Kidney (tissue), 14 donors: ENCODE data around the gene TFRC. TPM values are rescaled to one million over a fixed set of nuclear protein-coding genes. Genes with fewer than 3 reads are reported as not detected.

Experiments
- DNase-seq, 5 donors: peaks; one replicate each; pipeline ENCODE4 v3.0.0-alpha.2; 2013 to 2020
- FAIRE-seq: peaks from 2 replicates; lab custom pipeline; 2012; peaks lifted over from hg19 to GRCh38; lab: Jason Lieb, UNC
- H3K27ac ChIP-seq, 2 donors: one replicate each; pipeline ENCODE4 v1.7.0; 2013; ENCODE audit warnings: low read depth in 2 of 2, low read length in 2 of 2, inconsistent platforms in 1 of 2
- H3K27me3 ChIP-seq: one replicate; pipeline ENCODE4 v1.7.1; 2013; ENCODE audit warnings: low read length, inconsistent platforms; ENCODE audit not compliant: control insufficient read depth, insufficient read depth
- H3K36me3 ChIP-seq, 3 donors: one replicate each; pipeline versions ENCODE4 v1.7.0 to v1.7.1; 2013; ENCODE audit warnings: low read length in 3 of 3, control low read depth in 1 of 3, inconsistent platforms in 1 of 3; ENCODE audit not compliant: insufficient read depth in 3 of 3, control insufficient read depth in 2 of 3
- H3K4me1 ChIP-seq, 3 donors: one replicate each; pipeline versions ENCODE4 v1.7.0 to v1.7.1; 2013; ENCODE audit warnings: low read length in 3 of 3, inconsistent platforms in 1 of 3, low read depth in 1 of 3; ENCODE audit not compliant: control insufficient read depth in 2 of 3, insufficient read depth in 2 of 3
- H3K4me3 ChIP-seq, 3 donors: one replicate each; pipeline versions ENCODE4 v1.7.0 to v1.8.1; 2013; ENCODE audit warnings: low read length in 3 of 3, control low read depth in 1 of 3, inconsistent platforms in 1 of 3
- H3K9ac ChIP-seq, 3 donors: one replicate each; pipeline versions ENCODE4 v1.7.0 to v1.7.1; 2013; ENCODE audit warnings: low read length in 3 of 3, control low read depth in 1 of 3, inconsistent platforms in 1 of 3
- H3K9me3 ChIP-seq, 3 donors: one replicate each; pipeline versions ENCODE4 v1.7.0 to v1.7.1; 2013; ENCODE audit warnings: low read length in 3 of 3, control low read depth in 1 of 3, inconsistent platforms in 1 of 3; ENCODE audit not compliant: control insufficient read depth in 2 of 3, insufficient read depth in 1 of 3
- CTCF ChIP-seq: IDR thresholded peaks from 3 replicates; pipeline ENCODE4 v1.5.1; 2012; ENCODE audit warnings: mild to moderate bottlenecking, moderate library complexity, borderline replicate concordance; ENCODE audit not compliant: insufficient read depth; ENCODE audit errors: extremely low read depth
- intact Hi-C: fragments of 100-400 bp; cut with DNase I; formaldehyde crosslinking; loops from one replicate; pipeline ENCODE4 v1.11.1; 2022
- polyA plus RNA-seq: library from polyadenylated mRNA; stranded (reverse); fragments of 350-450 nt; fragmentation: Illumina TruSeq; extraction: RNeasy Lipid Tissue Mini Kit (QIAGEN cat#74804); gene quantifications from one replicate; pipeline ENCODE4 v1.2.3, GENCODE V29; 2014; ENCODE audit warnings: low read depth, low replicate concordance; ENCODE audit not compliant: insufficient read depth
- total RNA-seq: library from RNA; stranded (reverse); fragmentation: NEBNext Ultra II Directional; extraction: Animal tissue kit (Norgen Biotek cat#: 25700); gene quantifications from one replicate; pipeline ENCODE4 v1.2.1, GENCODE V29; 2021
- donor health status: control.
- donor health status: control.
- donor health status: control.
- donor health status: control.
- donor health status: control.
- donor health status: DM: yes; HTN: yes; CAD: no.
- donor health status: Normal renal cell carcinoma (clear cell type).

Gene TFRC
- total and polyA plus RNA-seq, 2 donors from 2014 or later = 23.7 to 61.1 TPM

GRCh38 chr3:196016485-196016884, 65.4 kb downstream of the TFRC start:
- no peak overlapping the region for H3K4me3 ChIP-seq
- H3K27ac ChIP-seq = no peak overlapping the region
- H3K9ac ChIP-seq = no peak overlapping the region
- H3K36me3 ChIP-seq = no peaks in the 10 kb centered on the region
- peak in 3 of 5 donors; percentile 24 to 49 (median 49) for DNase-seq
- intact Hi-C loops = no loop called here
- no peak for TF ChIP-seq CTCF
- H3K4me1 ChIP-seq = no peaks in the 10 kb centered on the region
- peaks cover 0 to 2% (median 0%) of the 10 kb centered on the region in 3 donors for H3K9me3 ChIP-seq
- no peak for FAIRE-seq
- no peaks in the 10 kb centered on the region for H3K27me3 ChIP-seq

- intact Hi-C loops = no loop called here
- H3K9ac ChIP-seq = no peak overlapping the region
- H3K9me3 ChIP-seq = peaks cover 0 to 6% (median 0%) of the 10 kb centered on the region in 3 donors
- no peak for DNase-seq
- TF ChIP-seq CTCF = no peak
- H3K27ac ChIP-seq = no peak overlapping the region
- no peaks in the 10 kb centered on the region for H3K36me3 ChIP-seq
- H3K4me3 ChIP-seq = no peak overlapping the region
- no peak for FAIRE-seq
- H3K27me3 ChIP-seq = no peaks in the 10 kb centered on the region
- no peaks in the 10 kb centered on the region for H3K4me1 ChIP-seq
Observed at GRCh38 chr3:196016059-196016458, 65.8 kb downstream of the TFRC start.

GRCh38 chr3:196013587-196014487, 68.1 kb downstream of the TFRC start:
- Histone ChIP-seq H3K36me3 (no peaks in the 10 kb centered on the region), H3K4me3 (no peak overlapping the region), H3K4me1 (no peaks in the 10 kb centered on the region), H3K9me3 (peaks cover 0 to 6% (median 0%) of the 10 kb centered on the region in 3 donors), H3K27me3 (no peaks in the 10 kb centered on the region), H3K9ac (no peak overlapping the region), H3K27ac (no peak overlapping the region)
- TF ChIP-seq CTCF = no peak
- FAIRE-seq (no peak), DNase-seq (no peak)
- intact Hi-C loops = no loop called here
